Stimulated activated CD4-positive, alpha-beta T cell treated with anti-CD3 and anti-CD28 coated beads, Interleukin-12 subunit alpha, Interleukin-12 subunit beta, amount 100 ng/mL, for 4 hours (primary cell): ENCODE data around the gene PFKFB1.
"Not testable (repeated sequence)": the region's sequence is repeated elsewhere in the genome, so short reads cannot be mapped to it uniquely, and the experiment has no call there.

Experiments used
- DNase-seq: peaks from one replicate; pipeline ENCODE4 v3.0.0-alpha.2; 2020

PFKFB1 gene

GRCh38 chrX:54992911-54993622 lies 921 bp downstream of the PFKFB1 start:
- no peak for DNase-seq

GRCh38 chrX:54991706-54992105 lies 2.3 kb downstream of the PFKFB1 start:
- no peak for DNase-seq

GRCh38 chrX:54983306-54983705 lies 10.7 kb downstream of the PFKFB1 start:
- not testable (repeated sequence) for DNase-seq

GRCh38 chrX:54980334-54980733 lies 13.7 kb downstream of the PFKFB1 start:
- DNase-seq: no peak

- no peak for DNase-seq
Measured at GRCh38 chrX:54979432-54979831, 14.6 kb downstream of the PFKFB1 start.

- DNase-seq: no peak
Measured at GRCh38 chrX:54978448-54978847, 15.5 kb downstream of the PFKFB1 start.

- DNase-seq: no peak
Measured at GRCh38 chrX:54977387-54977786, 16.6 kb downstream of the PFKFB1 start.

- DNase-seq: no peak
Measured at GRCh38 chrX:54964766-54965497, 29.1 kb downstream of the PFKFB1 start.

GRCh38 chrX:54961750-54962149 lies 32.2 kb downstream of the PFKFB1 start:
- no peak for DNase-seq

- DNase-seq: no peak
Measured at GRCh38 chrX:54950730-54951375, 43.1 kb downstream of the PFKFB1 start.

GRCh38 chrX:54945224-54945623 lies 48.8 kb downstream of the PFKFB1 start:
- DNase-seq: no peak

- DNase-seq: no peak
Measured at GRCh38 chrX:54944816-54945215, 49.2 kb downstream of the PFKFB1 start.

- no peak for DNase-seq
Measured at GRCh38 chrX:54937416-54937815, 56.6 kb downstream of the PFKFB1 start.

- no peak for DNase-seq
Measured at GRCh38 chrX:54935306-54935705, 58.7 kb downstream of the PFKFB1 start.

GRCh38 chrX:54934890-54935289 lies 59.1 kb downstream of the PFKFB1 start:
- no peak for DNase-seq

GRCh38 chrX:54934058-54934457 lies 59.9 kb downstream of the PFKFB1 start:
- DNase-seq: no peak

GRCh38 chrX:54933150-54933826 lies 60.7 kb downstream of the PFKFB1 start:
- no peak for DNase-seq

- no peak for DNase-seq
Measured at GRCh38 chrX:54931107-54931506, 62.9 kb downstream of the PFKFB1 start.

GRCh38 chrX:54930291-54931049 lies 63.5 kb downstream of the PFKFB1 start:
- no peak for DNase-seq

- DNase-seq: no peak
Measured at GRCh38 chrX:54928876-54929275, 65.1 kb downstream of the PFKFB1 start.

GRCh38 chrX:54926978-54927377 lies 67.0 kb downstream of the PFKFB1 start:
- no peak for DNase-seq

- DNase-seq: no peak
Measured at GRCh38 chrX:54923376-54923775, 70.6 kb downstream of the PFKFB1 start.

GRCh38 chrX:54922547-54922946 lies 71.4 kb downstream of the PFKFB1 start:
- no peak for DNase-seq
